IgD-negative memory B cell (primary cell): ENCODE results near the gene NUP93. TPM values are rescaled to one million over a fixed set of nuclear protein-coding genes. Genes with fewer than 3 reads are reported as not detected.
A peak's percentile ranks its signal among the peaks of the same experiment; 100 is the strongest.

ENCODE experiments used
- H3K27ac Mint-ChIP-seq, 3 donors: one replicate each; pipeline ENCODE4 v1.8.0; 2020 to 2022; ENCODE audit warnings: mild to moderate bottlenecking in 3 of 3, mixed read lengths in 3 of 3, moderate library complexity in 1 of 3
- H3K27me3 Mint-ChIP-seq: one replicate; pipeline ENCODE4 v1.8.0; 2021; ENCODE audit warnings: mixed read lengths
- H3K36me3 Mint-ChIP-seq: one replicate; pipeline ENCODE4 v1.8.0; 2020; ENCODE audit warnings: mild to moderate bottlenecking, mixed read lengths
- H3K4me1 Mint-ChIP-seq, 3 donors: one replicate each; pipeline ENCODE4 v1.8.0; 2020 to 2022; ENCODE audit warnings: mixed read lengths in 3 of 3, mild to moderate bottlenecking in 1 of 3
- H3K4me3 Mint-ChIP-seq, 4 donors: one replicate each; pipeline ENCODE4 v1.8.0; 2020 to 2022; ENCODE audit warnings: mild to moderate bottlenecking in 4 of 4, mixed read lengths in 4 of 4, moderate library complexity in 3 of 4
- H3K9me3 Mint-ChIP-seq, 3 donors: one replicate each; pipeline ENCODE4 v1.8.0; 2020 to 2021; ENCODE audit warnings: mixed read lengths in 3 of 3, mild to moderate bottlenecking in 1 of 3
- polyA plus RNA-seq: library from polyadenylated mRNA; unstranded; fragments of 300-500 nt; fragmentation: Illumina TruSeq; gene quantifications from one replicate; pipeline ENCODE4 v1.2.3, GENCODE V29; 2021

The NUP93 gene
- polyA plus RNA-seq, 1 donor from 2014 or later, result 60.6 TPM

GRCh38 chr16:56817938-56818337 is 88.0 kb downstream of the NUP93 start:
- no peak overlapping the region for H3K4me3 Mint-ChIP-seq
- no peak overlapping the region for H3K27ac Mint-ChIP-seq
- no peaks in the 10 kb centered on the region for H3K27me3 Mint-ChIP-seq
- no peaks in the 10 kb centered on the region for H3K4me1 Mint-ChIP-seq
- peaks cover 3% of the 10 kb centered on the region for H3K36me3 Mint-ChIP-seq
- H3K9me3 Mint-ChIP-seq, result no peaks in the 10 kb centered on the region

GRCh38 chr16:56823081-56823733 is 93.3 kb downstream of the NUP93 start:
- H3K4me1 Mint-ChIP-seq, result no peaks in the 10 kb centered on the region
- peaks cover 6% of the 10 kb centered on the region for H3K36me3 Mint-ChIP-seq
- no peaks in the 10 kb centered on the region for H3K27me3 Mint-ChIP-seq
- peak overlapping the region in 1 of 3 donors; percentile 27 for H3K27ac Mint-ChIP-seq
- no peaks in the 10 kb centered on the region for H3K9me3 Mint-ChIP-seq
- H3K4me3 Mint-ChIP-seq, result no peak overlapping the region

DNA sequence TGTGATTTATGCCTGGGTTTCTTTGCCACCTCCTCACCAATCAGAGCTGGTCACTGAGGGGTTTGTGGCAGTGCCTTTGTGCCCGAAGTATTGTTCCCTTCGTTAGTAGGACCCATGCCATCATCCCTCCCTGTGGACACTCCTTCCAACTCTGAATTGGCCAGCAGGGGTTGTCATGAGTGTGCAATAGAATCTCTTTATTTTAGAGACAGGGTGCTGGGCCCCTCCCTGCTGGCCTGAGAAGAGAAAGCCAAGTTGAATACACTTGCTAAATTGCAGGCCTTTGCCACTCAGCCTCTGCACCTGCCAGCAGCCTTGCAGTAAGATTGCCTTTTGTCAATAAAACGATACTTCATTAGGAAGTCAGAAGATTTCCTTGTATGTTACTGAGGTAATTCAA is 94.4 kb downstream of the NUP93 start:
- no peaks in the 10 kb centered on the region for H3K9me3 Mint-ChIP-seq
- peak overlapping the region in 1 of 3 donors; percentile 27 for H3K27ac Mint-ChIP-seq
- H3K27me3 Mint-ChIP-seq, result no peaks in the 10 kb centered on the region
- H3K36me3 Mint-ChIP-seq, result peaks cover 6% of the 10 kb centered on the region
- H3K4me3 Mint-ChIP-seq, result no peak overlapping the region
- no peaks in the 10 kb centered on the region for H3K4me1 Mint-ChIP-seq

GRCh38 chr16:56824804-56825203 is 94.9 kb downstream of the NUP93 start:
- no peaks in the 10 kb centered on the region for H3K27me3 Mint-ChIP-seq
- no peaks in the 10 kb centered on the region for H3K9me3 Mint-ChIP-seq
- no peaks in the 10 kb centered on the region for H3K4me1 Mint-ChIP-seq
- H3K36me3 Mint-ChIP-seq, result peaks cover 9% of the 10 kb centered on the region
- no peak overlapping the region for H3K4me3 Mint-ChIP-seq
- no peak overlapping the region for H3K27ac Mint-ChIP-seq

DNA sequence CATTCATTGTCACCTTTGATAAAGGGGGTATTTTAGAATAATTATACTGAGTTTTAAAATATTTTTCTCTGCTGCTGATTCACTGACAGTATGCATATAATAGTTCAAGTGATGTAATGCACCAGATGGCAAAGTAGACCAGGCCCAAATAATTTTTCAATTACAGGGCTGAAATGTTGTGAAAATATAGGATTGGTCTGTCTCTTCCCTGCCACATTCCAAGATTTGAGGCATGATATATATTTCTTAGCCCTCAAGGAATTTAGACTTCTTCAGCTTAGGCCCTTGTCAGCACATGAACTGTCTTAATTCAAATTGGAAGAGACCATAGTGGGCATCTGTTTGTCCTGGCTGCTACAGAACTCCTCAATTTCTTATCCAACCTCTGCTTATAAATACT is 95.9 kb downstream of the NUP93 start:
- H3K27ac Mint-ChIP-seq, result no peak overlapping the region
- no peaks in the 10 kb centered on the region for H3K9me3 Mint-ChIP-seq
- no peaks in the 10 kb centered on the region for H3K27me3 Mint-ChIP-seq
- peaks cover 9% of the 10 kb centered on the region for H3K36me3 Mint-ChIP-seq
- no peaks in the 10 kb centered on the region for H3K4me1 Mint-ChIP-seq
- H3K4me3 Mint-ChIP-seq, result no peak overlapping the region

DNA sequence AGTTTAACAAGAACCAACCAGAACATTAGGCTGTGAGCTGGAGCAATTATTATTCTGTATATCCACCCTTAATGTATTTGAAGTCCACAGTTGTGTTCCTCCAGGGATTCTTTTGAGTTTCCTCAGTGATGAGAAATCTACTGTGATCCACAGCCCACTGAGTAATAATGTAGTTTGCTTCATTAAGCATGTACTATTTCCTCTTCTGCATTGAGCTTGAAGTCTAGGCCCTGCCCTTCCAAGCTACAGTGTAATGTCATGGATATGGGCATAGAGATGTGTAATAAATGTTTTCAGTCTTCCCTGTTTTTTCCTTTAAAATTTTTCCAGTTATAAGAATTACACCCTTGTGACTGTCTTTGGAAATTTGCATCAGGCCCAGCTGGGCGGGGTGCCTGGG is 98.7 kb downstream of the NUP93 start:
- H3K27ac Mint-ChIP-seq, result no peak overlapping the region
- no peaks in the 10 kb centered on the region for H3K27me3 Mint-ChIP-seq
- H3K36me3 Mint-ChIP-seq, result peaks cover 6% of the 10 kb centered on the region

DNA sequence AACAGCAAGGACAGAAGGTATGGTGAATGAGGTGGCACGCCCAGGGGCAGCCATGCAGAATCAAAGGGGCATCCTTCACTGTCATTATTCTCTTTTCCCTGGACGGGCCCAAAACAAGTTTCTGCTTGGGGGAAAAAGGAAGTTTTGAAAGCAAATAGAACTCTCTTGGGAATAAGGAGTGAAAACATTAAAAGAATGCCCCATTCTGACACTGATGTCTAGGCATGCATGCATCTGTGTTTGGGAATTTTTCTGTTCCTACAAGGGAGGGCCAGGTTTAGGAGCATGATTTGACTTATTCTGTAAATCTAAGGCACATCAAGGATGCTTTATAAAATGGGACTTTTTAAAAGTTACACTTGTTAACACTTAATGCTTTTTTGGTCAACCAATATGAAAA is 100.7 kb downstream of the NUP93 start:
- H3K9me3 Mint-ChIP-seq, result no peaks in the 10 kb centered on the region
- H3K27ac Mint-ChIP-seq, result peak overlapping the region in 1 of 3 donors; percentile 78
- H3K4me1 Mint-ChIP-seq, result no peaks in the 10 kb centered on the region
- H3K36me3 Mint-ChIP-seq, result peaks cover 6% of the 10 kb centered on the region
- no peak overlapping the region for H3K4me3 Mint-ChIP-seq
- H3K27me3 Mint-ChIP-seq, result no peaks in the 10 kb centered on the region

More for the DNA sequence above, 98.7 kb downstream of the NUP93 start:
- H3K4me1 Mint-ChIP-seq, result no peaks in the 10 kb centered on the region
- H3K4me3 Mint-ChIP-seq, result no peak overlapping the region
- H3K9me3 Mint-ChIP-seq, result no peaks in the 10 kb centered on the region

DNA sequence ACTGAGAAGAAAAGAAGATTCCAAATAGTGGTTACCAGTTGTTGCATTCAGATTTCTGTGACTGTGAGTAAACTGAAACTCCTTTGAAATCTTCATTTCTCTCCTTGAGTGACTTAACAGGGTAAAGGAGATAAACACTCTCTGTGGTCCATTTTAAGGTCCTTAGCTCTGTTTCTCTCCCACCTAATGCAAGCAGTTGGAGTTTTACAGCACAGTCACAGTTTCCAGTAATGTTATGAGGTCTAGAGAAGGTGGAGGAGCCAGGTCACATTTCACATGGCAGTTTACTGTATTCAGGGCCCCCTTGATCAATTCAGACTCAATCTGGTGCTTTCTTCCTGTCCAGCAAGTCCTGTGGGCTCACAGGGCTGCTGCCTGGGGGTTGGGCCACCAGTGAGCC is 102.8 kb downstream of the NUP93 start:
- no peak overlapping the region for H3K4me3 Mint-ChIP-seq
- H3K9me3 Mint-ChIP-seq, result no peaks in the 10 kb centered on the region
- no peaks in the 10 kb centered on the region for H3K4me1 Mint-ChIP-seq
- no peak overlapping the region for H3K27ac Mint-ChIP-seq
- H3K36me3 Mint-ChIP-seq, result peaks cover 3% of the 10 kb centered on the region
- H3K27me3 Mint-ChIP-seq, result no peaks in the 10 kb centered on the region

GRCh38 chr16:56833243-56833970 is 103.5 kb downstream of the NUP93 start:
- H3K9me3 Mint-ChIP-seq, result no peaks in the 10 kb centered on the region

GRCh38 chr16:56835320-56835719 is 105.4 kb downstream of the NUP93 start:
- Mint-ChIP-seq H3K27me3 (no peaks in the 10 kb centered on the region), H3K4me3 (no peak overlapping the region), H3K4me1 (no peaks in the 10 kb centered on the region), H3K27ac (no peak overlapping the region), H3K36me3 (peaks cover 3% of the 10 kb centered on the region), H3K9me3 (no peaks in the 10 kb centered on the region)

More at GRCh38 chr16:56833243-56833970, 103.5 kb downstream of the NUP93 start:
- Mint-ChIP-seq H3K4me1 (no peaks in the 10 kb centered on the region), H3K4me3 (no peak overlapping the region), H3K36me3 (peaks cover 3% of the 10 kb centered on the region), H3K27me3 (no peaks in the 10 kb centered on the region), H3K27ac (no peak overlapping the region)

DNA sequence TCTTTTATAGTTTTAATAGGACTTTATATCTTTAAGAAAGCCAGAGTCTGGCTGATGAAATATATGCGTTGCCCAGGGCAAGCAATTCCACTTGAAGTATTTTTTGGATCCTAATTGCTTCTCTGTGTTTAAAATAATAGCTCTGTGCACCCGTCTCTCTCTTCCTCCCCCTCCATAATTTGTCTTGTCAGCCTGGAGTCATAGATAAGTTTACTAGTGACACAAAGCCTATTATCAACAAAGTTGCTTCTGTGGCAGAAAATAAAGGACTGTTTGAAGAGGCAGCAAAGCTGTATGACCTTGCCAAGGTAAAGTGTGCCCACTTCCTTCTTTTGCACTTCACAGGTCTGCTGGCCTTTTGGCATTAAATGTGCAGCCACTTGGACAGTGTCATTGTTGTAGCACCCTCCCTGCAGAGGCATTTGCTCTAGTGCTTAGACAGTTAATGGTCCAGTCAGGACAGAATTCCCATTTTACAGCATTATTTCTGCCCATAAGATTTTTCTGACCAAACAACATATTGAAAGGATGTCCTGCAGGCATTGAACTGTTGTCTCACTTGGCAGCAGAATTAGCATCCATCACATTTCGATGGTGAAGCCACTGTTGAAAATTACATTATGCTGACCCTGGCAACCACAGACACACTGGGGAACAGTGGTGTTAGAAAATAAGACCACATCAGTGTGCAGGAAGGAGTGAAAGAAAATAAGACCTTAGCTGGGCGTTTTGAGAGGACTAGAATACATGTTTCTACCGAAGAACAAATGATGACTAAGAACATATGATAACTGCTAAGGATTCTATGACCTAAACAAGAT is 106.7 kb downstream of the NUP93 start:
- peaks cover 0 to 2% (median 0%) of the 10 kb centered on the region in 3 donors for H3K4me1 Mint-ChIP-seq
- H3K36me3 Mint-ChIP-seq, result peaks cover 3% of the 10 kb centered on the region
- no peaks in the 10 kb centered on the region for H3K9me3 Mint-ChIP-seq
- no peaks in the 10 kb centered on the region for H3K27me3 Mint-ChIP-seq
- H3K4me3 Mint-ChIP-seq, result no peak overlapping the region
- peak overlapping the region in 1 of 3 donors; percentile 50 for H3K27ac Mint-ChIP-seq

DNA sequence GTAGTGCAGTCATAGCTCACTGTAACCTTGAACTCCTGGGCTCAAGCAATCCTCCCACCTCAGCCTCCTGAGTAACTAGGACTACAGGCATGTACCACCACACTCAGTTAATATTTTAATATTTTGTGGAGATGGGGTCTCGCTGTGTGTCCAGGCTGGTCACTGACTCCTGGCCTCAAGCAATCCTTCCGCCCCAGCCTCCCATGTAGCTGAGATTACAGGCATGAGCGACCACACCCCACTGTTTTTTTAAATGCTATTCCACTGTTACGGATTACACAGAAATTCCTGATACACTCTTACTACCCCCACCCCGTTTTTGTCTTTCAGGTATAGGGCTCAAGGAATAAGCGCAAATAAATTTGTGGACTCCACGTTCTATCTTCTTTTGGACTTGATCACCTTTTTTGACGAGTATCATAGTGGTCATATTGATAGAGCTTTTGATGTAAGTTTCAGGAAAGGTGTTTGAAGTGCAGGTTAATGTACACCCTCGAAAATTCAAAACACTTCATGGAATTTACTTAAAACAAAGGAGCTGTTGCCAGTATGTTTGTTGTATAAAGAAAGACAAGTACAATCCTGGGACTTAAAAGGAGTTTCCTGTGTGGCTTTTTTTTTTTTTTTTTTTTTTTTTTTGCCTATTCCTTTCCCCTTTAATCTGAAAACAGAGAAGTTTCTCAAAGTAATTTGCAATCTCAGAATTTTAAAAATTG is 108.9 kb downstream of the NUP93 start:
- no peaks in the 10 kb centered on the region for H3K9me3 Mint-ChIP-seq
- peaks cover 0 to 2% (median 0%) of the 10 kb centered on the region in 3 donors for H3K4me1 Mint-ChIP-seq
- peak overlapping the region in 1 of 3 donors; percentile 59 for H3K27ac Mint-ChIP-seq
- H3K36me3 Mint-ChIP-seq, result peaks cover 3% of the 10 kb centered on the region
- H3K27me3 Mint-ChIP-seq, result no peaks in the 10 kb centered on the region
- H3K4me3 Mint-ChIP-seq, result no peak overlapping the region

GRCh38 chr16:56841233-56841632 is 111.3 kb downstream of the NUP93 start:
- Mint-ChIP-seq H3K36me3 (peaks cover 3% of the 10 kb centered on the region), H3K9me3 (no peaks in the 10 kb centered on the region), H3K27ac (no peak overlapping the region), H3K4me3 (no peak overlapping the region), H3K27me3 (no peaks in the 10 kb centered on the region), H3K4me1 (peaks cover 0 to 2% (median 0%) of the 10 kb centered on the region in 3 donors)

GRCh38 chr16:56841659-56842058 is 111.7 kb downstream of the NUP93 start:
- no peaks in the 10 kb centered on the region for H3K27me3 Mint-ChIP-seq
- H3K36me3 Mint-ChIP-seq, result peaks cover 3% of the 10 kb centered on the region
- no peak overlapping the region for H3K27ac Mint-ChIP-seq
- peaks cover under 1 to 3% (median 1%) of the 10 kb centered on the region in 3 donors for H3K4me1 Mint-ChIP-seq
- H3K4me3 Mint-ChIP-seq, result no peak overlapping the region
- H3K9me3 Mint-ChIP-seq, result no peaks in the 10 kb centered on the region

- Mint-ChIP-seq H3K36me3 (peaks cover 3% of the 10 kb centered on the region), H3K27ac (no peak overlapping the region), H3K27me3 (no peaks in the 10 kb centered on the region), H3K4me1 (peaks cover 6% of the 10 kb centered on the region in 3 donors), H3K9me3 (no peaks in the 10 kb centered on the region), H3K4me3 (no peak overlapping the region)
Measured at GRCh38 chr16:56842133-56842532, 112.2 kb downstream of the NUP93 start.
